SJCRH30 (cell line): ENCODE results near the gene FBXW7. TPM values are rescaled to one million over a fixed set of nuclear protein-coding genes. Genes with fewer than 3 reads are reported as not detected.
A peak's percentile ranks its signal among the peaks of the same experiment; 100 is the strongest.
"Not testable (repeated sequence)": the region's sequence is repeated elsewhere in the genome, so short reads cannot be mapped to it uniquely, and the experiment has no call there.

Experiments
- DNase-seq, 2 experiments: peaks; one replicate each; pipeline ENCODE4 v3.0.0-alpha.2; 2015 to 2020
- H3K27ac ChIP-seq: fragments of 250-450 bp; sonication (Bioruptor Pico); 2 replicates; pipeline ENCODE4 v1.5.1; 2020; ENCODE audit warnings: mild to moderate bottlenecking, moderate library complexity
- H3K27me3 ChIP-seq: fragments of 250-450 bp; sonication (Bioruptor Pico); 2 replicates; pipeline ENCODE4 v1.5.1; 2020; ENCODE audit warnings: mild to moderate bottlenecking, moderate library complexity
- H3K36me3 ChIP-seq: fragments of 250-450 bp; sonication (Bioruptor Pico); 2 replicates; pipeline ENCODE4 v1.5.1; 2020; ENCODE audit warnings: mild to moderate bottlenecking, moderate library complexity
- H3K4me1 ChIP-seq: fragments of 250-450 bp; sonication (Bioruptor Pico); 2 replicates; pipeline ENCODE4 v1.5.1; 2020; ENCODE audit warnings: mild to moderate bottlenecking, moderate library complexity
- H3K4me3 ChIP-seq: fragments of 250-450 bp; sonication (Bioruptor Pico); 2 replicates; pipeline ENCODE4 v1.5.1; 2020; ENCODE audit warnings: mild to moderate bottlenecking, moderate library complexity
- H3K9me3 ChIP-seq: fragments of 250-450 bp; sonication (Bioruptor Pico); replicated peaks from 2 replicates; pipeline ENCODE4 v1.5.1; 2020; ENCODE audit warnings: mild to moderate bottlenecking, moderate library complexity
- total RNA-seq: library from RNA; depleted of rRNA; stranded (reverse); fragments of >200 nt; shearing (Covaris generic); gene quantifications from 2 replicates; pipeline ENCODE4 v1.2.3, GENCODE V29; 2014

FBXW7 gene
- total RNA-seq, 1 experiment from 2014 or later: 35.0 TPM

DNA sequence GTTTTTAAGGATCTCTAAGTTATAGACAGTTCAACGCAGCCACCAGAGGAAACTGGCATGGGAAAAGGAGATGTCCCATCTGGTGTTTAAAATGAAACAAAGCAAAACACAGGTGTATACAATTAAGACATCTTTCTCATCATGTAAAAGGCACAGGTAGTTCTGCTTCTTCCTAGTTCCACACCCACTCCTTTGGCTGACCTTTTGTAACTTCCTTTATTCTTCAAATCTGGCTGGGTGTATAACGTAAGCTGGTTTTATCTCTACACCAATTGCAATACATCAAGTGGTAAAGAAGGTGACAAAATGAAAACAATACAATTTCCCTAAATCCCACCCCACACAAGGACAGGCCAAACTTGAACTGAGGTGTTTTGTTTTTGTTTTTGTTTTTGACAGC is 27.3 kb upstream of the FBXW7 start:
- DNase-seq: no peak
- H3K27me3 ChIP-seq: no peaks in the 10 kb centered on the region
- H3K9me3 ChIP-seq: no peaks in the 10 kb centered on the region
- H3K4me3 ChIP-seq: no peak overlapping the region
- no peaks in the 10 kb centered on the region for H3K4me1 ChIP-seq
- no peak overlapping the region for H3K27ac ChIP-seq
- no peaks in the 10 kb centered on the region for H3K36me3 ChIP-seq

DNA sequence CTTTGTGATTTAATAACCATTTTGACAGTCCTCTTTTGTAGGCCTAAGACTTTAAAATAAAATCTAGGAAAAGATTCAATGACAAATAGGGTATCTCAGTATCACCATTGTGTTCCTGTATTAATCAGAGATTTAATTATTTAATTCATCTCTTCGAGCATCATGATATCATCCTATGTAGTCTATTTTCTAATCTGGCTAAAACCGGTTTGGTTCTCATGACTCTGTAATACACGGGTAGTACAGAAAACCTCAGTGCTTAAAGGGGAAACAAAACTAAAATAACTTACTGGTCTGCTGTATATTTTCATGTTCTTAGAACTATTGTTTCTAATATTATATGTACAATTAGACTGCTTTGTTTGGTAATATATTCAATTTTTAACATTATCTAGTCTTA is 23.7 kb upstream of the FBXW7 start:
- no peaks in the 10 kb centered on the region for H3K4me1 ChIP-seq
- DNase-seq: no peak
- H3K27ac ChIP-seq: no peak overlapping the region
- no peaks in the 10 kb centered on the region for H3K9me3 ChIP-seq
- no peaks in the 10 kb centered on the region for H3K36me3 ChIP-seq
- H3K4me3 ChIP-seq: no peak overlapping the region
- no peaks in the 10 kb centered on the region for H3K27me3 ChIP-seq

GRCh38 chr4:152558396-152558795 is 22.5 kb upstream of the FBXW7 start:
- Histone ChIP-seq H3K27me3 (no peaks in the 10 kb centered on the region), H3K27ac (no peak overlapping the region), H3K4me3 (no peak overlapping the region), H3K9me3 (no peaks in the 10 kb centered on the region), H3K4me1 (no peaks in the 10 kb centered on the region), H3K36me3 (no peaks in the 10 kb centered on the region)
- DNase-seq: no peak

DNA sequence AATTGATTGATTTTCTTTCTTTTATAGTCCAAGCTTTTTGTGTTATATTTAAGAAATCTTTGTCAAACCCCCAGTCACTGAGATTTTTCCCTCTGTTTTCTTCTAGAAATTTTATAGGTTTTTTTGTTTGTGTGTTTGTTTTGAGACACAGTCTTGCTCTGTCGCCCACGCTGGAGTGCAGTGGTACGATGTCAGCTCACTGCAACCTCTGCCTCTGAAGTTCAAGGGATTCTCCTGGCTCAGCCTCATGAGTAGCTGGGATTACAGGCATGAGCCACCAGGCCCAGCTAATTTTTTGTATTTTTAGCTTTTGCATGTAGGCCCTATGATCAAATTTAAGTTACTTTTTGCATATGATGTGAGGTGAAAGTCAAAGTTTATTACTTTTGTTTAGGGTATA is 20.9 kb upstream of the FBXW7 start:
- H3K36me3 ChIP-seq: no peaks in the 10 kb centered on the region
- no peak overlapping the region for H3K27ac ChIP-seq
- no peaks in the 10 kb centered on the region for H3K27me3 ChIP-seq
- no peaks in the 10 kb centered on the region for H3K9me3 ChIP-seq
- no peak for DNase-seq
- no peaks in the 10 kb centered on the region for H3K4me1 ChIP-seq
- no peak overlapping the region for H3K4me3 ChIP-seq

DNA sequence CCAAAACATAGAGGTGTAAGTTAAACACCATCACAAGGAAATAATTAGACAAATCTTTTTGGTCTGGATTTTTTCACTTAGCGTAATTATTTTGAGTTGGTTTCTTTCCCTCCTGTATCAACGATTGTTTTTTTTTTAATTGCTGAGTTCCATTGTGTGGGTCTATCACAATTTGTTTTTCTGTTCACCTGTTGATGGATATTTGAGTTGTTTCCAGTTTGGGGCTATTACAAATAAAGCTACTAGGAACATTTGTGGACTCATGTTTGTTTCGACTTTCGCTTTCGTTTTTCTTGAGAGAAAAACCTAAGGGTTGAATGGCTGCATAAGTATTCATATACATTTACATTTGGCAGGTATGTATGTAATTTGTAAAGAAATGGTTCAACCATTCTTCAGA is 20.4 kb upstream of the FBXW7 start:
- Histone ChIP-seq H3K4me3 (no peak overlapping the region), H3K27ac (no peak overlapping the region), H3K4me1 (no peaks in the 10 kb centered on the region), H3K36me3 (no peaks in the 10 kb centered on the region), H3K27me3 (no peaks in the 10 kb centered on the region), H3K9me3 (no peaks in the 10 kb centered on the region)
- no peak for DNase-seq

DNA sequence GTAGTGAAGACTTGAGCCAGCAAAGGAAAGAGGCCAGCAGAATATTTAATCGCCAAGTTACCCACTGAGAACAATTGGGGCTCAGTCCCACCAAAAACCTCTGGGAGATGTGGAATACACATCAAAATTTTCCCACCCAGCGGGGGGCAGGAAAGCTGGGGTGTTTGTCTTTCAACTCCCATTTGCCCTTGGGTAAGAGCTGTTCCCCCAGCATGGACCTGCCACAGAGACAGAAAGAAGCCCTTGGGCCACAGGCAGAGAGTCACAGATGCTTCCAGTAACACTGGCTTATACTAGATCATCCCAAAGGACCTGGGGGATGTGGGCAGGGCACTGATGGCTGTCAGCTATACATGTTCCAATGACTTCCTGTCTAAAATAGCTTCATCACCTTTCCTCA is 18.9 kb upstream of the FBXW7 start:
- Histone ChIP-seq H3K27ac (no peak overlapping the region), H3K27me3 (no peaks in the 10 kb centered on the region), H3K36me3 (no peaks in the 10 kb centered on the region), H3K4me1 (no peaks in the 10 kb centered on the region), H3K9me3 (no peaks in the 10 kb centered on the region), H3K4me3 (no peak overlapping the region)
- DNase-seq: no peak

DNA sequence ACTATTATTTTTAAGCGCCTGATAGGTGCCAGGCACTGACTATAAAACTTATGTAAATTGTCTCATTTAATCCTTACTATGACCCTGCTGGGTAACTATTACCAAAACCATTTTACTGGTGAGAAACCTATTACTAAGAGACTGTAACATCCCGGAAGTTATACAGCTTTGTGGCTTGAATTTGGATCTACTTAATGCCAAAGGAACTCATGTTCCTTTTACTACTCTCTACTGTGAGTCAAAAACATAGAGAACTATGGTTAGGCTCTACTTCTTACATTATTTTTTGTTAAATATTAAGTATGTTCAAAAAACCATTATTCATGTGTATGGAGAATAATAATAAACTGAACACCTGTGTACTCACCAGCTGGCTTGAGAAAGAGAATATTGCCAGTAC is 14.8 kb upstream of the FBXW7 start:
- not testable (repeated sequence) for H3K36me3 ChIP-seq, H3K9me3 ChIP-seq

GRCh38 chr4:152545088-152545487 is 9.2 kb upstream of the FBXW7 start:
- H3K27ac ChIP-seq: no peak overlapping the region
- H3K36me3 ChIP-seq: no peaks in the 10 kb centered on the region
- no peak for DNase-seq
- no peaks in the 10 kb centered on the region for H3K27me3 ChIP-seq
- H3K9me3 ChIP-seq: no peaks in the 10 kb centered on the region
- H3K4me1 ChIP-seq: no peaks in the 10 kb centered on the region
- H3K4me3 ChIP-seq: no peak overlapping the region

More for the DNA sequence above, 14.8 kb upstream of the FBXW7 start:
- DNase-seq, H3K27ac ChIP-seq, H3K4me1 ChIP-seq, H3K27me3 ChIP-seq, H3K4me3 ChIP-seq: not testable (repeated sequence)

- DNase-seq, H3K27ac ChIP-seq, H3K4me1 ChIP-seq, H3K36me3 ChIP-seq, H3K9me3 ChIP-seq, H3K27me3 ChIP-seq, H3K4me3 ChIP-seq: not testable (repeated sequence)
These were observed 8.6 kb upstream of the FBXW7 start for GRCh38 chr4:152544533-152544932.

- no peak for DNase-seq
- Histone ChIP-seq H3K27ac (no peak overlapping the region), H3K4me3 (no peak overlapping the region), H3K4me1 (no peaks in the 10 kb centered on the region; the same call in 1 of the 2 replicates), H3K9me3 (no peaks in the 10 kb centered on the region), H3K27me3 (no peaks in the 10 kb centered on the region), H3K36me3 (no peaks in the 10 kb centered on the region)
These were observed 5.0 kb upstream of the FBXW7 start for GRCh38 chr4:152540941-152541340.

DNA sequence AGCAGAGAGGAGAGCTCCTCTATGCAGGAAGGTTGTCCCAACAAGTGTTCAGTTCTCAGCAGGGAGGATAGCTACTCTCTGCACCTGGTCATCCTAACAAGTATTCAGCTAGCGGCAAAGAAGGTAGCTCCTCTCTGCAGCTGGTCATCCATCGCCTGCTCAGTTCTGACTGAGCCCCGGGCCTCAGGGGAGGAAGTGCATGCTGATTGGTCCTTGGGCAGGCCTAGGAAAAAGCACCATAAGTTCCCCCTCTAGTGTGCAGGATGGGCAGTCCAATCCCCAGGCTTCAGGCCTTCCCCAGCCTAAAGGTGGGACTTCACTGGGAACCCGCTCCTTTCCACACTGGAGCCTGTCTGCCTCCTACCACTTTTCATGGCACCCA is 4.4 kb upstream of the FBXW7 start:
- H3K9me3 ChIP-seq: no peaks in the 10 kb centered on the region
- no peaks in the 10 kb centered on the region for H3K27me3 ChIP-seq
- no peaks in the 10 kb centered on the region; the same call in 1 of the 2 replicates for H3K4me1 ChIP-seq
- H3K36me3 ChIP-seq: no peaks in the 10 kb centered on the region
- H3K27ac ChIP-seq: no peak overlapping the region
- DNase-seq: no peak
- H3K4me3 ChIP-seq: no peak overlapping the region

GRCh38 chr4:152539556-152540292 is 3.8 kb upstream of the FBXW7 start:
- Histone ChIP-seq H3K4me3 (no peak overlapping the region), H3K27me3 (no peaks in the 10 kb centered on the region), H3K36me3 (no peaks in the 10 kb centered on the region), H3K9me3 (no peaks in the 10 kb centered on the region), H3K27ac (no peak overlapping the region), H3K4me1 (no peaks in the 10 kb centered on the region; the same call in 1 of the 2 replicates)
- DNase-seq: no peak

GRCh38 chr4:152537881-152538280 is 2.0 kb upstream of the FBXW7 start:
- DNase-seq: no peak
- H3K27ac ChIP-seq: no peak overlapping the region
- peaks cover 4% of the 10 kb centered on the region for H3K4me1 ChIP-seq
- no peaks in the 10 kb centered on the region for H3K27me3 ChIP-seq
- H3K9me3 ChIP-seq: no peaks in the 10 kb centered on the region
- no peak overlapping the region for H3K4me3 ChIP-seq
- H3K36me3 ChIP-seq: no peaks in the 10 kb centered on the region

- H3K36me3 ChIP-seq: no peaks in the 10 kb centered on the region
- DNase-seq: peak in 1 of 2 experiments; percentile 11
- peaks cover 4% of the 10 kb centered on the region for H3K4me1 ChIP-seq
- H3K27ac ChIP-seq: peak overlapping the region; percentile 79
- no peaks in the 10 kb centered on the region for H3K9me3 ChIP-seq
- peak overlapping the region; percentile 95 for H3K4me3 ChIP-seq
- no peaks in the 10 kb centered on the region for H3K27me3 ChIP-seq
These were observed 772 bp upstream of the FBXW7 start for GRCh38 chr4:152536545-152537182.

DNA sequence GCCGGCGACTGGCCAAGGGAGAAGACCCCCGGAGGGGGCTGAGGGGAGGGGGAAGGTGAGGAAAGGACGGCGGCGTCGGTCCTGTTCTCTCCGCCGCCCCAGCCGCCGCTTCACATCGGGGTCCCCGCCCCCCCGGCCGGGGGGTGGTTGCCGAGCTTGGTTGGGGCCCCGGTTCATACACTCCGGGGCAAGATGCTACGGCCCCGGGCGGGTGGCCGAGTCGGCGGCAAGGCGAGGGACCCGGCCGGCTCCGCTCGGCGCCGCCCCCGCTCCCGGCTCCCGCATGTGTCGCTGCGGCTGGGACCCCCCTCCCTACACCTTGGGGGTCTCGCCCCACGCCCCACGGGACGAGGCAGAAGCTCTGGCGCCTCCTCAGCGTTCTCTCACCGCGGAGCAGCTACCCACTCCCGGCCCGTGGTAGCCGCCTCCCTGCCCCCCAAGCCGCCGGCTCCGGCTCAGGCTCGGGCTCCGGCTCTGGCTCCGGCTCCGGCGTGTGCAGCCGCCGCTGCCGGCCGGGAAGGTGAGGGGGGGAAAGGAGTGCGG is 461 bp downstream of the FBXW7 start:
- H3K27ac ChIP-seq: peak overlapping the region; percentile 79

More for the DNA sequence above, 461 bp downstream of the FBXW7 start:
- H3K36me3 ChIP-seq: no peaks in the 10 kb centered on the region
- peak overlapping the region; percentile 95 for H3K4me3 ChIP-seq
- DNase-seq: peak in 1 of 2 experiments; percentile 9
- peaks cover 4% of the 10 kb centered on the region for H3K4me1 ChIP-seq
- H3K9me3 ChIP-seq: no peaks in the 10 kb centered on the region
- H3K27me3 ChIP-seq: no peaks in the 10 kb centered on the region
